OCI-LY7 (cell line): Measurements from ENCODE around the gene PRPF39.

Source experiments
- EZH2phosphoT487 ChIP-seq: fragments of 200-600 bp; sonication (generic); IDR thresholded peaks from 2 replicates; pipeline ENCODE4 v1.6.1; 2018; ENCODE audit warnings: low read depth, borderline replicate concordance, mild to moderate bottlenecking, mixed run types, antibody characterized with exemption, low read length, moderate library complexity, mixed read lengths
- TF ChIP-seq, protein P1 (sequence below): fragments of 200-600 bp; sonication (generic); conservative IDR thresholded peaks from 2 replicates; pipeline ENCODE4 v1.5.1; 2014; ENCODE audit warnings: mild to moderate bottlenecking, antibody characterized with exemption, low read length, moderate library complexity, mixed read lengths

DNA sequence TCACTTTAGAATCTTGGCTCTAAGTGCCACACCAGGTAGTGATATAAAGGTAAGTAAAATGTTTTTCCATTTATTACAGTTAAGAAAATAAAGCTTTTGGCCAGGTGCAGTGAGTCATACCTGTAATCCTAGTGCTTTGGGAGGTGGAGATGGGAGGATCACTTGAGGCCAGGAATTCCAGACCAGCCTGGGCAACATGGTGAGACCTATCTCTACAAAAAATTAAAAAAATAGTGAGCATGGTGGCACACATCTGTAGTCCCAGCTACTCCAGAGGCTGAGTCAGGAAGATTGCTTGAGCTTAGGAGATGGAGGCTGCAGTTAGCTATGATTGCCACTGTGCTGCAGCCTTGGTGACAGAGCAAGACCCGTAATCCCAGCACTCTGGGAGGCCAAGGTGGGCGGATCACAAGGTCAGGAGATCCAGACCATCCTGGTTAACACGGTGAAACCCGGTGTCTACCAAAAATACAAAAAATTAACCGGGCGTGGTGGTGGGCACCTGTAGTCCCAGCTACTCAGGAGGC is 56.8 kb downstream of the PRPF39 start:
- TF ChIP-seq, protein P1, sequence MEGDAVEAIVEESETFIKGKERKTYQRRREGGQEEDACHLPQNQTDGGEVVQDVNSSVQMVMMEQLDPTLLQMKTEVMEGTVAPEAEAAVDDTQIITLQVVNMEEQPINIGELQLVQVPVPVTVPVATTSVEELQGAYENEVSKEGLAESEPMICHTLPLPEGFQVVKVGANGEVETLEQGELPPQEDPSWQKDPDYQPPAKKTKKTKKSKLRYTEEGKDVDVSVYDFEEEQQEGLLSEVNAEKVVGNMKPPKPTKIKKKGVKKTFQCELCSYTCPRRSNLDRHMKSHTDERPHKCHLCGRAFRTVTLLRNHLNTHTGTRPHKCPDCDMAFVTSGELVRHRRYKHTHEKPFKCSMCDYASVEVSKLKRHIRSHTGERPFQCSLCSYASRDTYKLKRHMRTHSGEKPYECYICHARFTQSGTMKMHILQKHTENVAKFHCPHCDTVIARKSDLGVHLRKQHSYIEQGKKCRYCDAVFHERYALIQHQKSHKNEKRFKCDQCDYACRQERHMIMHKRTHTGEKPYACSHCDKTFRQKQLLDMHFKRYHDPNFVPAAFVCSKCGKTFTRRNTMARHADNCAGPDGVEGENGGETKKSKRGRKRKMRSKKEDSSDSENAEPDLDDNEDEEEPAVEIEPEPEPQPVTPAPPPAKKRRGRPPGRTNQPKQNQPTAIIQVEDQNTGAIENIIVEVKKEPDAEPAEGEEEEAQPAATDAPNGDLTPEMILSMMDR, result no peak
- TF ChIP-seq EZH2phosphoT487, result no peak
